ENCODE measurements around the gene KRTAP17-1. TPM values are rescaled to one million over a fixed set of nuclear protein-coding genes. Genes with fewer than 3 reads are reported as not detected.
A peak's percentile ranks its signal among the peaks of the same experiment; 100 is the strongest.

Gene KRTAP17-1
- total RNA-seq, 2 donors from 2014 or later = 0.46 to 0.48 TPM

GRCh38 chr17:41315814-41316445, 420 bp upstream of the KRTAP17-1 start:
- Mint-ChIP-seq H3K4me3 (no peak overlapping the region), H3K9me3 (peaks cover 11% of the 10 kb centered on the region), H3K27ac (peak overlapping the region; percentile 32), H3K4me1 (no peaks in the 10 kb centered on the region), H3K27me3 (ENCODE audit: insufficient read depth) (peaks cover 12% of the 10 kb centered on the region), H3K36me3 (ENCODE audit: low read depth) (no peaks in the 10 kb centered on the region)
- no peak for TF ChIP-seq CTCF (conservative IDR thresholded peaks at IDR 0.05)
- Histone ChIP-seq H3K36me3 (ENCODE audit: control insufficient read depth, insufficient read depth, low read length) (no peaks in the 10 kb centered on the region), H3K9me3 (ENCODE audit: control insufficient read depth, low read length) (peaks cover 12% of the 10 kb centered on the region), H3K4me1 (ENCODE audit: control insufficient read depth, insufficient read depth, low read length) (no peaks in the 10 kb centered on the region), H3K27me3 (ENCODE audit: control insufficient read depth, insufficient read depth, low read length, poor library complexity, severe bottlenecking) (peaks cover 8% of the 10 kb centered on the region), H3K27ac (ENCODE audit: low read depth, low read length) (no peak overlapping the region), H3K4me3 (ENCODE audit: low read length) (no peak overlapping the region), H3K9ac (ENCODE audit: extremely low read depth, low read length, poor library complexity, severe bottlenecking) (no peak overlapping the region)
- DNase-seq = peak; percentile 43
- WGBS, 2 experiments (ENCODE audit: insufficient coverage in 1 of 2, insufficient read length in 1 of 2) = 86 to 96% methylated on average over 13 to 17 of the region's 17 CpGs

- no peak overlapping the region for H3K4me3 Mint-ChIP-seq
- no peaks in the 10 kb centered on the region for H3K36me3 Mint-ChIP-seq (ENCODE audit: low read depth)
- H3K27me3 Mint-ChIP-seq (ENCODE audit: insufficient read depth) = peaks cover 4% of the 10 kb centered on the region
- TF ChIP-seq CTCF (conservative IDR thresholded peaks at IDR 0.05) = no peak
- Histone ChIP-seq H3K27me3 (ENCODE audit: control insufficient read depth, insufficient read depth, low read length, poor library complexity, severe bottlenecking) (peaks cover 8% of the 10 kb centered on the region), H3K4me3 (ENCODE audit: low read length) (no peak overlapping the region), H3K9ac (ENCODE audit: extremely low read depth, low read length, poor library complexity, severe bottlenecking) (no peak overlapping the region), H3K36me3 (ENCODE audit: control insufficient read depth, insufficient read depth, low read length) (no peaks in the 10 kb centered on the region), H3K4me1 (ENCODE audit: control insufficient read depth, insufficient read depth, low read length) (no peaks in the 10 kb centered on the region), H3K27ac (ENCODE audit: low read depth, low read length) (no peak overlapping the region), H3K9me3 (ENCODE audit: control insufficient read depth, low read length) (no peaks in the 10 kb centered on the region)
- 95% methylated on average over 1 of the region's 1 CpG; no CpG with 5 or more reads in 1 of the 2 experiments for WGBS, 2 experiments (ENCODE audit: insufficient coverage in 1 of 2, insufficient read length in 1 of 2)
- no peak for DNase-seq
- H3K27ac Mint-ChIP-seq = no peak overlapping the region
- H3K9me3 Mint-ChIP-seq = no peaks in the 10 kb centered on the region
- no peaks in the 10 kb centered on the region for H3K4me1 Mint-ChIP-seq
Measured at GRCh38 chr17:41311111-41311510, 4.4 kb downstream of the KRTAP17-1 start.

GRCh38 chr17:41308918-41309359, 6.6 kb downstream of the KRTAP17-1 start, which contains the start of gene KRTAP16-1:
KRTAP16-1 (minus strand) TSS chr17:41309309; CDS start chr17:41309253, 56 bp downstream.
- Mint-ChIP-seq H3K27me3 (ENCODE audit: insufficient read depth) (peaks cover 4% of the 10 kb centered on the region), H3K4me3 (no peak within 1 kb of the TSS), H3K27ac (no peak within 1 kb of the TSS), H3K9me3 (no peaks in the 10 kb centered on the region), H3K4me1 (no peaks in the 10 kb centered on the region), H3K36me3 (ENCODE audit: low read depth) (no peaks in the 10 kb centered on the region)
- TF ChIP-seq CTCF (conservative IDR thresholded peaks at IDR 0.05) = no peak
- WGBS, 2 experiments (ENCODE audit: insufficient coverage in 1 of 2, insufficient read length in 1 of 2) = 85% methylated on average over 7 of the region's 7 CpGs; no CpG with 5 or more reads in 1 of the 2 experiments
- Histone ChIP-seq H3K9me3 (ENCODE audit: control insufficient read depth, low read length) (no peaks in the 10 kb centered on the region), H3K9ac (ENCODE audit: extremely low read depth, low read length, poor library complexity, severe bottlenecking) (no peak within 1 kb of the TSS), H3K4me1 (ENCODE audit: control insufficient read depth, insufficient read depth, low read length) (no peaks in the 10 kb centered on the region), H3K27ac (ENCODE audit: low read depth, low read length) (no peak within 1 kb of the TSS), H3K27me3 (ENCODE audit: control insufficient read depth, insufficient read depth, low read length, poor library complexity, severe bottlenecking) (peaks cover 8% of the 10 kb centered on the region), H3K4me3 (ENCODE audit: low read length) (no peak within 1 kb of the TSS), H3K36me3 (ENCODE audit: control insufficient read depth, insufficient read depth, low read length) (no peaks in the 10 kb centered on the region)
- DNase-seq = no peak
